Inflammatory macrophage treated with lipopolysaccharide for 1 hour (primary cell): ENCODE data around the gene CXCL8.
A peak's percentile ranks its signal among the peaks of the same experiment; 100 is the strongest.

Source experiments
- DNase-seq, 2 donors: peaks; one replicate each; pipeline ENCODE4 v3.0.0-alpha.2; 2020 to 2022

The CXCL8 gene

GRCh38 chr4:73743795-73744194 lies 3.4 kb downstream of the CXCL8 start:
- DNase-seq = peak; percentile 33 to 72

DNA sequence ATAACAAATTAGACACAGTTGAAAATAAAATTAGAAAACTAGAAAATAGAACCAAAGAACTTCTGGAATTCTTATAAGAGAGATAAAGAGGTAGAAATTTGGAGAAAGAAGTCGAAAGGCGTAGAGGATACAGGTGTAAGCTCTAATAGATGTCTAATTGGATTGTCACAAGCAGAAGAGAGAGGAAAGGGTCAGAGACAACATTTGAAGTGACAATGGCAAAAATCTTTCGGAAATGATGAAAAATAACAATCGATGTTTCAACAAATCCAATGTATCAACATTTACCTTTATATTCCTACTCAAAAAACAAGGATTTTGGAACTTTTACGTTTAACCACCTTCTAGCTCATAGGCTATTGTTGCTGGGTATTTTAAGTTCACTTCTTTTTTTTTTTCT lies 3.8 kb downstream of the CXCL8 start:
- DNase-seq = peak; percentile 30 to 68

DNA sequence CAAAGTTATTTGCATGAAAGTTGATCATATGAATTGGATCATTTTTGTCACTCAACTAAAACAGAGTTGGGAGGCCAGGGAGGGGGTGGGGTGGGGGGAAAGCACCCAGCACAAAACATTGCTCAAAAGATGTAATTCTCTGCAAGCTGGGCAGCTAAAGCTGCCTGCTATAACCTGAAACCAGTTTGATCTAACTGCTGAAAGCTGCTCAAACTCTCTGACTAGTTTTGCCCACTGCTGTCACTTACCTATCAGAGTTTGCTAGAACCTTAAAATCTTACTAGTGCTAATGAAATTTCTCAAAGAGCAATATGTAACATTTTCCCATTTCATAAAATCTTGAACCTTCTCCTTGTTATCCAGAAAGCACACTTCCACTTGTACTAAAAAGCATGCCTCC lies 10.4 kb downstream of the CXCL8 start:
- no peak for DNase-seq

- peak in 1 of 2 donors; percentile 40 for DNase-seq
Observed at GRCh38 chr4:73751166-73751565, 10.8 kb downstream of the CXCL8 start.

- no peak for DNase-seq
Observed at GRCh38 chr4:73751830-73752229, 11.5 kb downstream of the CXCL8 start.

GRCh38 chr4:73752424-73752823 lies 12.1 kb downstream of the CXCL8 start:
- no peak for DNase-seq

- no peak for DNase-seq
Observed at GRCh38 chr4:73753215-73753614, 12.8 kb downstream of the CXCL8 start.

DNA sequence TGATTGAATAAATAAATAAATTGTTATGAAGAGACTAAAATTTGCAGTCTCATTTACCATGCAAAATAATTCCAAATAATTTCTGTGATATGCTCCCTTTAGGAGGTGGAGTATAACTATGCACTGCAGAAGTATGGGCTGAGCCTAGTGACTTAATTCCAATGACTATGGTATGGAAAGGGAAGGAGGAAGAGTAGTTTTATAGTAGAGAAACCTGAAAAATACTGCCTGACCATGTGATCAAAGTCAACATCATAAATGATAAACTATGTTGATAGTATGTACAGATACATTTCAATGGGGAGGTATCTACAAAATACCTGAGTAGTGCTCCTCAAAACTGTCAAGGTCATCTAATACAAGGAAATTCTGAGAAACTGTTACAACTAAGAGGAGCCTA lies 14.6 kb downstream of the CXCL8 start:
- no peak for DNase-seq

DNA sequence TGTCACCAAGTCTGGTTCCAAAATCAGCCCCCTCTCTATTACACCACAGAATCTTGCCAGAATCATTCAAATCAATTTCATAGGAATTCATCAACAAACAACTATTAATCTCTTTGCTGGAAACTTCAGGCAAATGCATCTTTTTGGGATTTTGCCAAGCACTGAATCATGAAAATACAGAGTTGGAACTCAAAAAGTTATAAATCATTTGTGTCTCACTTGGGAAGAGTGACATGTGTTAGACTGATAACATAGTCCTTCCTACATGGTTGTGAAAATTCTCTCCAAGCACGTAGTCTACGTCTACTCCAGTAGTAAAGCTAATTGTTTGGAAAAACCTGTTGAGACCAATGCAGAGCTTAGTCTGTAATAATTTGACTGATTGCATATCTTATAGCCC lies 19.0 kb downstream of the CXCL8 start:
- no peak for DNase-seq

GRCh38 chr4:73761856-73762255 lies 21.5 kb downstream of the CXCL8 start:
- DNase-seq = no peak

- DNase-seq = peak; percentile 37 to 45
Observed at GRCh38 chr4:73762409-73762808, 22.0 kb downstream of the CXCL8 start.

DNA sequence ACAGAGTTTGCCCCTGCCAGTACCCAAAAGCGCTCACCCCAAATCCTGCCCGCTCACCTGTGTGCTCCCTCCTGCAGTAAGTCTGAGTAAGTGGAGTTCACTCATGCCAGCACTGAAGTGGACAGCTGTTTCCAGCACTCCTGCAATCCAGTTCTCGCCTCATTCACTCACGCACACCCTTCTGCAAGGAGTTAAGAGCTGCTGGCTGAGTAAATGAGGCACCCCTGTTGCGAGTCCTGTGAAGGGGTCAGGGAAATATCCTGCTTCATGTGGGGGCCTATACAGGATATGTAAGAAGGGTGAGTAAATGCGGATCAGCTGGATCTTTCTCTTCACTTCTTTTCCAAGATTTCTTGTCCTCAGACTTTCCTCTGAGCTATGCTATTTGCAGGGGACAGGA lies 23.5 kb downstream of the CXCL8 start:
- DNase-seq = no peak

DNA sequence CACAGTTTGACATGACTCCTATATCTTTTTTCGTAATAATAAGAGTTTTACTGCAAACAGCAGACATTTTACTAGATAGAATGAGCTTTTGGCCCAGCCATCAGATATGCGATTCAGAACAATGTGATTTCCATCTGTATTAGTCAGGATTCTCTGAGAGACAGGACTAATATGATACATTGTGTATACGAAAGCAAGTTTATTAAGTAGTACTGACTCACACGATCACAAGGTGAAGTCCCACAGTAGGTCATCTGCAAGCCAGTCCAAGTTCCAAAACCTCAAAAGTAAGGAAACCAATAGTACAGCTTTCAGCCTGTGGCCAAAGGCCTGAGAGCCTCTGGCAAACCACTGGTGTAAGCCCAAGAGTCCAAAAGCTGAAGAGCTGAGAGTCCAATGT lies 24.1 kb downstream of the CXCL8 start:
- no peak for DNase-seq

- no peak for DNase-seq
Observed at GRCh38 chr4:73765296-73765695, 24.9 kb downstream of the CXCL8 start.

- DNase-seq = peak in 1 of 2 donors; percentile 27
Observed at GRCh38 chr4:73770917-73771316, 30.5 kb downstream of the CXCL8 start.

- DNase-seq = peak in 1 of 2 donors; percentile 55
Observed at GRCh38 chr4:73772363-73772762, 32.0 kb downstream of the CXCL8 start.

DNA sequence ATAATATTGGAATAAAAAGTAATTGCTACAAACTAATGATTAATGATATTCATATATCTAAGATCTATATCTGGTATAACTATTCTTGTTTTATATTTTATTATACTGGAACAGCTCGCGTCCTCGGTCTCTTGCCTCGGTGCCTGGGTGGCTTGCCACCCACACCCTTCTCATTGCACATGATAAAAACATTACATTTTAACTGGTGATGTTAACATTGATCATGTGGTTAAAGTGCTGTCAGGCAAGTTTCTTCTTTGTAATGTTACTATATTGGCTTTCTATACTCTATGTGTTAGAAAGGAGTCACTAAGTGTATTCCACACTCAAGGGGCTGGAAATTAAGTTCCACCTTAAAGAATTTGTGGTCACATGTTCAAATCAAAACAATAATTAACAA lies 34.0 kb downstream of the CXCL8 start:
- peak in 1 of 2 donors; percentile 56 for DNase-seq

DNA sequence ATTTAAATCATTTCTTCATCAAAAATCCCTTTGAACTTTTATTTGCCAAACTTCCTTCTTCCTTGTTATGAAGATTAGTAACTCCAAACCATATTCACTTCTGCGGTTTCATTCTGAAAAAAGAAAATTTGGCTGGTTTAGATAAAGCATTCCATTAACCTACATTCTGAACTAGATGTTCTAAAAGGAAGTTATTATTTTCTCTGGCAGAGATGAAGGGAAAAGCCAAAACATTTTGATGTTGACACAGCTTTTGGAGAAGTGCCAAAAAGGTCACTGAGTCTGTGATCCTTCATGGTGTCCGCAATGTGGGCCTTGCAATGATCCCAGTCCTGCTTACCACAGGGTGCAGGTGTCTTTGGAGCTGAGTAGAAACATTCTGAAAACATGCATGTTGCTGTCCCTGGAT lies 36.0 kb downstream of the CXCL8 start:
- DNase-seq = peak; percentile 87 to 88

DNA sequence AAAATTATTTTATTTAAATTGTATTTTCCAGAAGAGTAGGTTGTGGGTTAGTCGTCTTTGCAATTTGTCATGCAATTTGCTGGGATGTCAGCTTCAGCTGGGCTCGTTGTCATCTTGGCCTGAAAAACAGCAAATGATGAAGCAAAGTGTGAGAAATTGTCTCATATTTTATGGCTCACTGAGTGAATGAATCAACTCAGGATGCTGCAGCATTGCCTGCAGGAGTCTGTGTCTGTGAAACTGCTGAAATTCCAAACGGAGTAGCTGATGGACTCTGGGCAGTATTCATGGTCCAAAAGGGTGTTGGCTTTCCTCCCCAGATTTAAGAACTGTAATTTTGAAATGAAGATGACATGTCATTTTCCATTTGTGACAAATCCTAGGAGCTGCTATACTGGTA lies 37.2 kb downstream of the CXCL8 start:
- DNase-seq = no peak

DNA sequence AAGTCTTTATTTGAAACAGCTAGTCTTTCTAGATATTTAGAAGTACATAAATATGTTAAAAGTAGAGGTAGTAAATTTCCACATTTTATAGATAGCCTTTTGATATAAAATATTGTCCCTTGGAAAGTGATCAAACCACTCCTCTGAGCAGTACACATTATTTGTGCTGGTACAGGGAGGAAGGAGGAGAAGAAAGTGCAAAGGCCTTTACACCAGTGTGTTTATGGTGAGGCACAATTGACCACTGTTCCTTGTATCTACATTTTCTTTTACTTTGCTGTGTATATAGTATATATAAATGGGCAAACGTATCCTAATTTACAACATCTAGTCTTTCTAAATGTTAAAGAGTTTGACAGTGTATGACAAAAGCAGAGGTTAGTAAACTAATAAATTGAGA lies 39.9 kb downstream of the CXCL8 start:
- no peak for DNase-seq

GRCh38 chr4:73780834-73781233 lies 40.5 kb downstream of the CXCL8 start:
- DNase-seq = no peak

GRCh38 chr4:73788411-73788810 lies 48.0 kb downstream of the CXCL8 start:
- DNase-seq = no peak
